GM23338 (cell line): Measurements from ENCODE around the gene ATP10B. TPM values are rescaled to one million over a fixed set of nuclear protein-coding genes. Genes with fewer than 3 reads are reported as not detected.

ENCODE experiments used
- ATAC-seq: fragments of 200-7000 bp; cut with Tn5 transposase; 3 replicates; pipeline ENCODE4 v1.9.1; 2020
- DNase-seq: peaks from one replicate; pipeline ENCODE4 v3.0.0-alpha.2; 2015; ENCODE audit warnings: low spot score
- H2AFZ ChIP-seq: fragments of 200-600 bp; sonication (generic); 2 replicates; pipeline ENCODE4 v1.8.0; 2016; ENCODE audit warnings: antibody characterized with exemption, mild to moderate bottlenecking, moderate library complexity
- H3F3A ChIP-seq: fragments of 200-600 bp; sonication (generic); replicated peaks from 2 replicates; pipeline ENCODE4 v1.8.0; 2017; ENCODE audit warnings: antibody characterized with exemption, mixed run types, low read depth
- H3K27ac ChIP-seq: fragments of 200-600 bp; sonication (generic); 2 replicates; pipeline ENCODE4 v1.6.1; 2016; ENCODE audit warnings: low read depth
- H3K27me3 ChIP-seq: fragments of 200-600 bp; sonication (generic); 2 replicates; pipeline ENCODE4 v1.8.0; 2016; ENCODE audit warnings: mild to moderate bottlenecking, mixed run types, moderate library complexity; ENCODE audit not compliant: insufficient read depth
- H3K36me3 ChIP-seq: fragments of 200-600 bp; sonication (generic); 2 replicates; pipeline ENCODE4 v1.8.0; 2016; ENCODE audit warnings: mild to moderate bottlenecking; ENCODE audit not compliant: insufficient read depth
- H3K4me1 ChIP-seq: fragments of 200-600 bp; sonication (generic); 2 replicates; pipeline ENCODE4 v1.8.0; 2016; ENCODE audit warnings: mild to moderate bottlenecking, moderate library complexity; ENCODE audit not compliant: insufficient read depth
- H3K4me2 ChIP-seq: fragments of 200-600 bp; sonication (generic); 2 replicates; pipeline ENCODE4 v1.7.1; 2017; ENCODE audit warnings: mixed run types
- H3K4me3 ChIP-seq: fragments of 200-600 bp; sonication (generic); 2 replicates; pipeline ENCODE4 v1.6.1; 2016; ENCODE audit warnings: mixed run types
- H3K79me2 ChIP-seq: fragments of 200-600 bp; sonication (generic); replicated peaks from 2 replicates; pipeline ENCODE4 v1.8.0; 2017; ENCODE audit warnings: mild to moderate bottlenecking; ENCODE audit not compliant: insufficient read depth
- H3K9me2 ChIP-seq: fragments of 200-600 bp; sonication (generic); 2 replicates; pipeline ENCODE4 v1.8.0; 2017; ENCODE audit not compliant: insufficient read depth
- H4K20me1 ChIP-seq: fragments of 200-600 bp; sonication (generic); replicated peaks from 2 replicates; pipeline ENCODE4 v1.8.0; 2017; ENCODE audit warnings: mild to moderate bottlenecking; ENCODE audit not compliant: insufficient read depth
- H3K27ac Mint-ChIP-seq: 2 replicates; pipeline ENCODE4 v1.8.0; 2020; ENCODE audit warnings: inconsistent platforms, mild to moderate bottlenecking, moderate library complexity, mixed read lengths
- H3K27me3 Mint-ChIP-seq: 3 replicates; pipeline ENCODE4 v1.8.0; 2022; ENCODE audit warnings: low read depth, mild to moderate bottlenecking, moderate library complexity, mixed read lengths, inconsistent platforms; ENCODE audit not compliant: insufficient read depth, poor library complexity
- H3K36me3 Mint-ChIP-seq: 3 replicates; pipeline ENCODE4 v1.8.0; 2021; ENCODE audit warnings: low read depth, mild to moderate bottlenecking, inconsistent platforms, moderate library complexity, mixed read lengths
- H3K4me1 Mint-ChIP-seq: 3 replicates; pipeline ENCODE4 v1.8.0; 2020; ENCODE audit warnings: mild to moderate bottlenecking, inconsistent platforms, mixed read lengths
- H3K4me3 Mint-ChIP-seq: 3 replicates; pipeline ENCODE4 v1.8.0; 2021; ENCODE audit warnings: moderate library complexity, mild to moderate bottlenecking, inconsistent platforms, mixed read lengths
- H3K9me3 Mint-ChIP-seq: 3 replicates; pipeline ENCODE4 v1.8.0; 2020; ENCODE audit warnings: moderate library complexity, mild to moderate bottlenecking, inconsistent platforms, mixed read lengths
- CREB1 ChIP-seq: fragments of 250-450 bp; sonication (Bioruptor Pico); IDR thresholded peaks from 2 replicates; pipeline ENCODE4 v1.5.0; 2020; ENCODE audit warnings: low read depth, mild to moderate bottlenecking, moderate library complexity
- CTCF ChIP-seq, 2 experiments: fragments of 200-600 bp in 1 of 2; sonication (generic) in 1 of 2; conservative IDR thresholded peaks; 2 replicates each; pipeline versions ENCODE4 v1.5.1 to v1.6.1; 2016 to 2017; ENCODE audit warnings: antibody characterized with exemption in 2 of 2, low read depth in 2 of 2, mild to moderate bottlenecking in 2 of 2, moderate library complexity in 1 of 2
- EZH2 ChIP-seq: fragments of 200-600 bp; sonication (generic); IDR thresholded peaks from one replicate; pipeline ENCODE4 v1.8.0; 2017; ENCODE audit warnings: antibody characterized with exemption, mild to moderate bottlenecking, low read depth; ENCODE audit not compliant: unreplicated experiment
- EZH2phosphoT487 ChIP-seq: fragments of 200-600 bp; sonication (generic); IDR thresholded peaks from one replicate; pipeline ENCODE4 v1.8.1; 2018; ENCODE audit warnings: antibody characterized with exemption; ENCODE audit not compliant: unreplicated experiment
- JUNB ChIP-seq: IDR thresholded peaks from one replicate; pipeline ENCODE4 v1.6.1; 2016; ENCODE audit warnings: antibody characterized with exemption; ENCODE audit not compliant: unreplicated experiment
- NANOG ChIP-seq: IDR thresholded peaks from 2 replicates; pipeline ENCODE4 v1.6.1; 2016; ENCODE audit warnings: antibody characterized with exemption, borderline replicate concordance
- POLR2AphosphoS5 ChIP-seq: IDR thresholded peaks from 2 replicates; pipeline ENCODE4 v1.6.1; 2016; ENCODE audit warnings: antibody characterized with exemption, low read depth
- REST ChIP-seq: IDR thresholded peaks from one replicate; pipeline ENCODE4 v1.6.1; 2018; ENCODE audit warnings: antibody characterized with exemption; ENCODE audit not compliant: unreplicated experiment
- STAT1 ChIP-seq: IDR thresholded peaks from one replicate; pipeline ENCODE4 v1.6.1; 2016; ENCODE audit warnings: antibody characterized with exemption; ENCODE audit not compliant: unreplicated experiment
- ZNF114 ChIP-seq: fragments of 250-450 bp; sonication (Bioruptor Pico); IDR thresholded peaks from 2 replicates; pipeline ENCODE4 v1.5.0; 2020; ENCODE audit warnings: mild to moderate bottlenecking, moderate library complexity
- ZNF331 ChIP-seq: fragments of 250-450 bp; sonication (Bioruptor Pico); IDR thresholded peaks from 2 replicates; pipeline ENCODE4 v1.5.0; 2020; ENCODE audit warnings: low read depth, mild to moderate bottlenecking, moderate library complexity
- polyA plus RNA-seq: library from polyadenylated mRNA; unstranded; fragments of >200 nt; fragmentation: Nextera tagmentation; extraction: Ambion mirVana; gene quantifications from 2 replicates; pipeline ENCODE4 v1.2.1, GENCODE V29; 2016
- total RNA-seq: library from RNA; depleted of rRNA; stranded (reverse); fragments of >200 nt; shearing (Covaris generic); gene quantifications from 2 replicates; pipeline ENCODE4 v1.2.3, GENCODE V29; 2014
- TF ChIP-seq, protein P1 (sequence below): IDR thresholded peaks from 2 replicates; pipeline ENCODE4 v1.6.1; 2016; ENCODE audit warnings: antibody characterized with exemption
- TF ChIP-seq, protein P2 (sequence below): fragments of 250-450 bp; sonication (Bioruptor Pico); IDR thresholded peaks from 2 replicates; pipeline ENCODE4 v1.5.0; 2020; ENCODE audit warnings: mild to moderate bottlenecking, moderate library complexity

The ATP10B gene
- total and polyA plus RNA-seq, 2 experiments from 2014 or later = 0.11 to 0.14 TPM

DNA sequence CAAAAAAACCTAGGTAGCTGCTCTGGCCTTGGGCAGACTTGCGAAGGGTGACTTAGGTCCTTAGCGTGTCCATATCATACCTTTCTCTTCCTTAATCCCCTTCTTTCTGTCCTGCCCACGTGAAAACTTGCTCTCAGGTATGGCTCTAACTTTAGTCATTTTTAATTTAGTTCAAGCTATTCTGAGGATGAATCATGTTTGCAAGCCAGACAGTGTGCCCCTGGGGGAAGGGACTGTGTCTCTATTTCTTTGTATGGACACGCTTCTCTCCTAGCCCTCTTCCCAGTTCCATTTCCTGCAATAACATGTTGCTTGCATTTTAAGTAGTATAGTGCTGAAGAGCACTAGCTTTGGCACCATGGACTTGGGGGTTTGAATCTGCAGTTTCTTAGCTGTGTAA is 309.7 kb downstream of the ATP10B start:
- no peaks in the 10 kb centered on the region for H4K20me1 ChIP-seq

More for the DNA sequence above, 309.7 kb downstream of the ATP10B start:
- Mint-ChIP-seq H3K4me1 (peaks cover 6% of the 10 kb centered on the region; the same call in 2 of the 3 replicates), H3K27me3 (peaks cover 1% of the 10 kb centered on the region), H3K36me3 (no peaks in the 10 kb centered on the region), H3K9me3 (no peaks in the 10 kb centered on the region; the same call in 2 of the 3 replicates), H3K4me3 (no peak overlapping the region), H3K27ac (no peak overlapping the region)
- Histone ChIP-seq H2AFZ (peak overlapping the region; percentile 82; the same call in 1 of the 2 replicates), H3K27me3 (no peaks in the 10 kb centered on the region), H3K79me2 (no peaks in the 10 kb centered on the region), H3F3A (no peaks in the 10 kb centered on the region), H3K4me2 (no peak overlapping the region), H3K4me1 (no peaks in the 10 kb centered on the region), H3K27ac (no peak overlapping the region), H3K36me3 (no peaks in the 10 kb centered on the region), H3K9me2 (0 out of 2 replicates have a peak, but pooled peaks cover 6% of the 10 kb centered on the region), H3K4me3 (no peak overlapping the region)
- ATAC-seq (no peak), DNase-seq (no peak)
- TF ChIP-seq JUNB (no peak), EZH2 (no peak), REST (no peak), ZNF114 (CRISPR knock-in tag) (no peak), CREB1 (CRISPR knock-in tag) (no peak), EZH2phosphoT487 (no peak), NANOG (no peak), STAT1 (no peak), POLR2AphosphoS5 (no peak), ZNF331 (CRISPR knock-in tag) (no peak), CTCF (conservative IDR thresholded peaks at IDR 0.05; ENCODE audit: low read depth in 2 of 2) (no peak)
- TF ChIP-seq, protein P1, sequence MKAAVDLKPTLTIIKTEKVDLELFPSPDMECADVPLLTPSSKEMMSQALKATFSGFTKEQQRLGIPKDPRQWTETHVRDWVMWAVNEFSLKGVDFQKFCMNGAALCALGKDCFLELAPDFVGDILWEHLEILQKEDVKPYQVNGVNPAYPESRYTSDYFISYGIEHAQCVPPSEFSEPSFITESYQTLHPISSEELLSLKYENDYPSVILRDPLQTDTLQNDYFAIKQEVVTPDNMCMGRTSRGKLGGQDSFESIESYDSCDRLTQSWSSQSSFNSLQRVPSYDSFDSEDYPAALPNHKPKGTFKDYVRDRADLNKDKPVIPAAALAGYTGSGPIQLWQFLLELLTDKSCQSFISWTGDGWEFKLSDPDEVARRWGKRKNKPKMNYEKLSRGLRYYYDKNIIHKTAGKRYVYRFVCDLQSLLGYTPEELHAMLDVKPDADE = no peak
- TF ChIP-seq, protein P2, sequence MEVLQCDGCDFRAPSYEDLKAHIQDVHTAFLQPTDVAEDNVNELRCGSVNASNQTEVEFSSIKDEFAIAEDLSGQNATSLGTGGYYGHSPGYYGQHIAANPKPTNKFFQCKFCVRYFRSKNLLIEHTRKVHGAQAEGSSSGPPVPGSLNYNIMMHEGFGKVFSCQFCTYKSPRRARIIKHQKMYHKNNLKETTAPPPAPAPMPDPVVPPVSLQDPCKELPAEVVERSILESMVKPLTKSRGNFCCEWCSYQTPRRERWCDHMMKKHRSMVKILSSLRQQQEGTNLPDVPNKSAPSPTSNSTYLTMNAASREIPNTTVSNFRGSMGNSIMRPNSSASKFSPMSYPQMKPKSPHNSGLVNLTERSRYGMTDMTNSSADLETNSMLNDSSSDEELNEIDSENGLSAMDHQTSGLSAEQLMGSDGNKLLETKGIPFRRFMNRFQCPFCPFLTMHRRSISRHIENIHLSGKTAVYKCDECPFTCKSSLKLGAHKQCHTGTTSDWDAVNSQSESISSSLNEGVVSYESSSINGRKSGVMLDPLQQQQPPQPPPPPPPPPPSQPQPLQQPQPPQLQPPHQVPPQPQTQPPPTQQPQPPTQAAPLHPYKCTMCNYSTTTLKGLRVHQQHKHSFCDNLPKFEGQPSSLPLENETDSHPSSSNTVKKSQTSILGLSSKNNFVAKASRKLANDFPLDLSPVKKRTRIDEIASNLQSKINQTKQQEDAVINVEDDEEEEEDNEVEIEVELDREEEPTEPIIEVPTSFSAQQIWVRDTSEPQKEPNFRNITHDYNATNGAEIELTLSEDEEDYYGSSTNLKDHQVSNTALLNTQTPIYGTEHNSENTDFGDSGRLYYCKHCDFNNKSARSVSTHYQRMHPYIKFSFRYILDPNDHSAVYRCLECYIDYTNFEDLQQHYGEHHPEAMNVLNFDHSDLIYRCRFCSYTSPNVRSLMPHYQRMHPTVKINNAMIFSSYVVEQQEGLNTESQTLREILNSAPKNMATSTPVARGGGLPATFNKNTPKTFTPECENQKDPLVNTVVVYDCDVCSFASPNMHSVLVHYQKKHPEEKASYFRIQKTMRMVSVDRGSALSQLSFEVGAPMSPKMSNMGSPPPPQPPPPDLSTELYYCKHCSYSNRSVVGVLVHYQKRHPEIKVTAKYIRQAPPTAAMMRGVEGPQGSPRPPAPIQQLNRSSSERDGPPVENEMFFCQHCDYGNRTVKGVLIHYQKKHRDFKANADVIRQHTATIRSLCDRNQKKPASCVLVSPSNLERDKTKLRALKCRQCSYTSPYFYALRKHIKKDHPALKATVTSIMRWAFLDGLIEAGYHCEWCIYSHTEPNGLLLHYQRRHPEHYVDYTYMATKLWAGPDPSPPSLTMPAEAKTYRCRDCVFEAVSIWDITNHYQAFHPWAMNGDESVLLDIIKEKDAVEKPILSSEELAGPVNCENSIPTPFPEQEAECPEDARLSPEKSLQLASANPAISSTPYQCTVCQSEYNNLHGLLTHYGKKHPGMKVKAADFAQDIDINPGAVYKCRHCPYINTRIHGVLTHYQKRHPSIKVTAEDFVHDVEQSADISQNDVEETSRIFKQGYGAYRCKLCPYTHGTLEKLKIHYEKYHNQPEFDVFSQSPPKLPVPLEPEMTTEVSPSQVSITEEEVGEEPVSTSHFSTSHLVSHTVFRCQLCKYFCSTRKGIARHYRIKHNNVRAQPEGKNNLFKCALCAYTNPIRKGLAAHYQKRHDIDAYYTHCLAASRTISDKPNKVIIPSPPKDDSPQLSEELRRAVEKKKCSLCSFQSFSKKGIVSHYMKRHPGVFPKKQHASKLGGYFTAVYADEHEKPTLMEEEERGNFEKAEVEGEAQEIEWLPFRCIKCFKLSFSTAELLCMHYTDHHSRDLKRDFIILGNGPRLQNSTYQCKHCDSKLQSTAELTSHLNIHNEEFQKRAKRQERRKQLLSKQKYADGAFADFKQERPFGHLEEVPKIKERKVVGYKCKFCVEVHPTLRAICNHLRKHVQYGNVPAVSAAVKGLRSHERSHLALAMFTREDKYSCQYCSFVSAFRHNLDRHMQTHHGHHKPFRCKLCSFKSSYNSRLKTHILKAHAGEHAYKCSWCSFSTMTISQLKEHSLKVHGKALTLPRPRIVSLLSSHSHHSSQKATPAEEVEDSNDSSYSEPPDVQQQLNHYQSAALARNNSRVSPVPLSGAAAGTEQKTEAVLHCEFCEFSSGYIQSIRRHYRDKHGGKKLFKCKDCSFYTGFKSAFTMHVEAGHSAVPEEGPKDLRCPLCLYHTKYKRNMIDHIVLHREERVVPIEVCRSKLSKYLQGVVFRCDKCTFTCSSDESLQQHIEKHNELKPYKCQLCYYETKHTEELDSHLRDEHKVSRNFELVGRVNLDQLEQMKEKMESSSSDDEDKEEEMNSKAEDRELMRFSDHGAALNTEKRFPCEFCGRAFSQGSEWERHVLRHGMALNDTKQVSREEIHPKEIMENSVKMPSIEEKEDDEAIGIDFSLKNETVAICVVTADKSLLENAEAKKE (CRISPR knock-in tag) = no peak
